GM12878 (cell line): ENCODE results near the gene AEN.

Experiments used
- CEBPB ChIP-seq, 2 experiments: fragments of 150-350 bp in 1 of 2; IDR thresholded peaks; 2 replicates each; pipeline ENCODE4 v1.6.1; 2012 to 2014; ENCODE audit warnings: low read depth in 2 of 2, low read length in 2 of 2, borderline replicate concordance in 1 of 2, inconsistent platforms in 1 of 2
- CREB1 ChIP-seq: IDR thresholded peaks from 2 replicates; pipeline ENCODE4 v1.6.1; 2012; ENCODE audit warnings: low read depth, mild to moderate bottlenecking, inconsistent platforms
- HCFC1 ChIP-seq: fragments of 150-350 bp; IDR thresholded peaks from 2 replicates; pipeline ENCODE4 v1.6.1; 2014; ENCODE audit warnings: low read length
- MTA3 ChIP-seq: IDR thresholded peaks from 2 replicates; pipeline ENCODE4 v1.6.1; 2012; ENCODE audit warnings: low read length, inconsistent platforms, borderline replicate concordance
- NR2F1 ChIP-seq: fragments of 450-650 bp; conservative IDR thresholded peaks from 2 replicates; pipeline ENCODE4 v1.6.1; 2017; ENCODE audit warnings: mild to moderate bottlenecking
- NRF1 ChIP-seq: conservative IDR thresholded peaks from 2 replicates; pipeline ENCODE4 v1.6.1; 2011; ENCODE audit warnings: mild to moderate bottlenecking, low read depth, low read length, improper control_type of control experiment
- POLR2AphosphoS5 ChIP-seq: IDR thresholded peaks from 2 replicates; pipeline ENCODE4 v1.6.1; 2011; ENCODE audit warnings: mild to moderate bottlenecking, low read length, inconsistent platforms
- SP1 ChIP-seq: IDR thresholded peaks from one replicate; pipeline ENCODE4 v1.6.1; 2011; ENCODE audit warnings: low read depth, low read length
- SRF ChIP-seq, 2 experiments: IDR thresholded peaks; 2 replicates each; pipeline ENCODE4 v1.6.1; 2011; ENCODE audit warnings: low read depth in 2 of 2, low read length in 2 of 2, mild to moderate bottlenecking in 1 of 2, moderate library complexity in 1 of 2
- TARDBP ChIP-seq: IDR thresholded peaks from 2 replicates; pipeline ENCODE4 v1.6.1; 2016; ENCODE audit warnings: borderline replicate concordance
- YY1 ChIP-seq: IDR thresholded peaks from 2 replicates; pipeline ENCODE4 v1.6.1; 2011; ENCODE audit warnings: low read depth, mild to moderate bottlenecking, low read length
- TF ChIP-seq, protein P1 (sequence below): fragments of 450-650 bp; IDR thresholded peaks from 2 replicates; pipeline ENCODE4 v1.6.1; 2017; ENCODE audit warnings: mild to moderate bottlenecking, moderate library complexity
- TF ChIP-seq, protein P2 (sequence below), 3 experiments: IDR thresholded peaks in 2 of 3; conservative IDR thresholded peaks in 1 of 3; 2 replicates each; pipeline ENCODE4 v1.5.1; 2011; ENCODE audit warnings: low read depth in 3 of 3, low read length in 3 of 3, mild to moderate bottlenecking in 3 of 3, control low read depth in 2 of 3, moderate library complexity in 2 of 3, inconsistent platforms in 1 of 3, mixed read lengths in 1 of 3; ENCODE audit not compliant: control insufficient read depth in 2 of 3, insufficient read depth in 1 of 3; ENCODE audit errors: extremely low read depth in 1 of 3
- TF ChIP-seq, protein P3 (sequence below): IDR thresholded peaks from 2 replicates; pipeline ENCODE4 v1.6.1; 2011; ENCODE audit warnings: low read depth, mild to moderate bottlenecking, low read length, moderate library complexity, borderline replicate concordance; ENCODE audit errors: extremely low read depth

DNA sequence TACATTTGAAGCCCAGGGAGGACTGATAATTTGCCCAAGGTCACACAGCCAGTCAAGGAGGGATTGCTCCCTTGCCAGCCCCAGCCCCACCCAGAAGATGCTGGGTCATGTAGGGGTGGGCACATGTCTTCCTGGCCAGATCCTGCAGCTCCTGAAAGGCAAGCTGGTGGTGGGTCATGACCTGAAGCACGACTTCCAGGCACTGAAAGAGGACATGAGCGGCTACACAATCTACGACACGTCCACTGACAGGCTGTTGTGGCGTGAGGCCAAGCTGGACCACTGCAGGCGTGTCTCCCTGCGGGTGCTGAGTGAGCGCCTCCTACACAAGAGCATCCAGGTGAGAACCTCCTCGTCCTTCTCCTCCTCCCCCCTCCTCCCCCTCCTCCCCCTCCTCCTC lies 30.8 kb downstream of the AEN start:
- no peak for TF ChIP-seq SP1
- TF ChIP-seq POLR2AphosphoS5: no peak
- no peak for TF ChIP-seq CEBPB (IDR thresholded peaks at IDR 0.05; ENCODE audit: borderline replicate concordance in 1 of 2, low read depth in 2 of 2, low read length in 2 of 2)
- TF ChIP-seq, protein P1, sequence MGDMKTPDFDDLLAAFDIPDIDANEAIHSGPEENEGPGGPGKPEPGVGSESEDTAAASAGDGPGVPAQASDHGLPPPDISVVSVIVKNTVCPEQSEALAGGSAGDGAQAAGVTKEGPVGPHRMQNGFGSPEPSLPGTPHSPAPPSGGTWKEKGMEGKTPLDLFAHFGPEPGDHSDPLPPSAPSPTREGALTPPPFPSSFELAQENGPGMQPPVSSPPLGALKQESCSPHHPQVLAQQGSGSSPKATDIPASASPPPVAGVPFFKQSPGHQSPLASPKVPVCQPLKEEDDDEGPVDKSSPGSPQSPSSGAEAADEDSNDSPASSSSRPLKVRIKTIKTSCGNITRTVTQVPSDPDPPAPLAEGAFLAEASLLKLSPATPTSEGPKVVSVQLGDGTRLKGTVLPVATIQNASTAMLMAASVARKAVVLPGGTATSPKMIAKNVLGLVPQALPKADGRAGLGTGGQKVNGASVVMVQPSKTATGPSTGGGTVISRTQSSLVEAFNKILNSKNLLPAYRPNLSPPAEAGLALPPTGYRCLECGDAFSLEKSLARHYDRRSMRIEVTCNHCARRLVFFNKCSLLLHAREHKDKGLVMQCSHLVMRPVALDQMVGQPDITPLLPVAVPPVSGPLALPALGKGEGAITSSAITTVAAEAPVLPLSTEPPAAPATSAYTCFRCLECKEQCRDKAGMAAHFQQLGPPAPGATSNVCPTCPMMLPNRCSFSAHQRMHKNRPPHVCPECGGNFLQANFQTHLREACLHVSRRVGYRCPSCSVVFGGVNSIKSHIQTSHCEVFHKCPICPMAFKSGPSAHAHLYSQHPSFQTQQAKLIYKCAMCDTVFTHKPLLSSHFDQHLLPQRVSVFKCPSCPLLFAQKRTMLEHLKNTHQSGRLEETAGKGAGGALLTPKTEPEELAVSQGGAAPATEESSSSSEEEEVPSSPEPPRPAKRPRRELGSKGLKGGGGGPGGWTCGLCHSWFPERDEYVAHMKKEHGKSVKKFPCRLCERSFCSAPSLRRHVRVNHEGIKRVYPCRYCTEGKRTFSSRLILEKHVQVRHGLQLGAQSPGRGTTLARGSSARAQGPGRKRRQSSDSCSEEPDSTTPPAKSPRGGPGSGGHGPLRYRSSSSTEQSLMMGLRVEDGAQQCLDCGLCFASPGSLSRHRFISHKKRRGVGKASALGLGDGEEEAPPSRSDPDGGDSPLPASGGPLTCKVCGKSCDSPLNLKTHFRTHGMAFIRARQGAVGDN: no peak
- TF ChIP-seq, protein P2, sequence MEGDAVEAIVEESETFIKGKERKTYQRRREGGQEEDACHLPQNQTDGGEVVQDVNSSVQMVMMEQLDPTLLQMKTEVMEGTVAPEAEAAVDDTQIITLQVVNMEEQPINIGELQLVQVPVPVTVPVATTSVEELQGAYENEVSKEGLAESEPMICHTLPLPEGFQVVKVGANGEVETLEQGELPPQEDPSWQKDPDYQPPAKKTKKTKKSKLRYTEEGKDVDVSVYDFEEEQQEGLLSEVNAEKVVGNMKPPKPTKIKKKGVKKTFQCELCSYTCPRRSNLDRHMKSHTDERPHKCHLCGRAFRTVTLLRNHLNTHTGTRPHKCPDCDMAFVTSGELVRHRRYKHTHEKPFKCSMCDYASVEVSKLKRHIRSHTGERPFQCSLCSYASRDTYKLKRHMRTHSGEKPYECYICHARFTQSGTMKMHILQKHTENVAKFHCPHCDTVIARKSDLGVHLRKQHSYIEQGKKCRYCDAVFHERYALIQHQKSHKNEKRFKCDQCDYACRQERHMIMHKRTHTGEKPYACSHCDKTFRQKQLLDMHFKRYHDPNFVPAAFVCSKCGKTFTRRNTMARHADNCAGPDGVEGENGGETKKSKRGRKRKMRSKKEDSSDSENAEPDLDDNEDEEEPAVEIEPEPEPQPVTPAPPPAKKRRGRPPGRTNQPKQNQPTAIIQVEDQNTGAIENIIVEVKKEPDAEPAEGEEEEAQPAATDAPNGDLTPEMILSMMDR (IDR thresholded peaks at IDR 0.05 in 2 of 3, conservative IDR thresholded peaks at IDR 0.05 in 1 of 3; ENCODE audit: control insufficient read depth in 2 of 3, extremely low read depth in 1 of 3, insufficient read depth in 1 of 3, low read depth in 3 of 3, low read length in 3 of 3): no peak
- TF ChIP-seq NRF1: no peak
- TF ChIP-seq MTA3: no peak
- TF ChIP-seq TARDBP: no peak
- no peak for TF ChIP-seq YY1
- TF ChIP-seq HCFC1: no peak
- TF ChIP-seq SRF (IDR thresholded peaks at IDR 0.05; ENCODE audit: low read depth in 2 of 2, low read length in 2 of 2): no peak
- TF ChIP-seq NR2F1: no peak
- TF ChIP-seq, protein P3, sequence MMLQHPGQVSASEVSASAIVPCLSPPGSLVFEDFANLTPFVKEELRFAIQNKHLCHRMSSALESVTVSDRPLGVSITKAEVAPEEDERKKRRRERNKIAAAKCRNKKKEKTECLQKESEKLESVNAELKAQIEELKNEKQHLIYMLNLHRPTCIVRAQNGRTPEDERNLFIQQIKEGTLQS: no peak
- no peak for TF ChIP-seq CREB1
